Brain microvascular endothelial cell (primary cell): Measurements from ENCODE around the gene CLSTN2.

Experiments
- DNase-seq: peaks from one replicate; pipeline ENCODE4 v3.0.0-alpha.2; 2020
- H3K27ac ChIP-seq: fragments of 250-450 bp; sonication (Bioruptor Pico); 2 replicates; pipeline ENCODE4 v1.5.1; 2020; ENCODE audit warnings: mild to moderate bottlenecking, moderate library complexity
- H3K27me3 ChIP-seq: fragments of 250-450 bp; sonication (Bioruptor Pico); replicated peaks from 2 replicates; pipeline ENCODE4 v1.5.1; 2020; ENCODE audit warnings: mild to moderate bottlenecking
- H3K36me3 ChIP-seq: fragments of 250-450 bp; sonication (Bioruptor Pico); replicated peaks from 2 replicates; pipeline ENCODE4 v1.5.1; 2020; ENCODE audit warnings: mild to moderate bottlenecking
- H3K4me3 ChIP-seq: 2 replicates; pipeline ENCODE4 v1.5.1; 2011; ENCODE audit warnings: low read depth, mild to moderate bottlenecking, control low read depth, low read length, moderate library complexity
- in situ Hi-C: cut with HindIII; loops from 2 replicates; pipeline ENCODE4 v1.10.0; 2017; ENCODE audit warnings: low sequenced_read_pairs, low pct_ligation_motif_present
- TF ChIP-seq, protein P1 (sequence below): IDR thresholded peaks from 2 replicates; pipeline ENCODE4 v1.5.1; 2011; ENCODE audit warnings: low read depth, mild to moderate bottlenecking, moderate library complexity, low read length, control low read depth, inconsistent platforms; ENCODE audit errors: missing control alignments

CLSTN2 gene

GRCh38 chr3:140505876-140506275, 570.9 kb downstream of the CLSTN2 start:
- Histone ChIP-seq H3K27me3 (no peaks in the 10 kb centered on the region), H3K36me3 (no peaks in the 10 kb centered on the region), H3K27ac (no peak overlapping the region), H3K4me3 (no peak overlapping the region)
- TF ChIP-seq, protein P1, sequence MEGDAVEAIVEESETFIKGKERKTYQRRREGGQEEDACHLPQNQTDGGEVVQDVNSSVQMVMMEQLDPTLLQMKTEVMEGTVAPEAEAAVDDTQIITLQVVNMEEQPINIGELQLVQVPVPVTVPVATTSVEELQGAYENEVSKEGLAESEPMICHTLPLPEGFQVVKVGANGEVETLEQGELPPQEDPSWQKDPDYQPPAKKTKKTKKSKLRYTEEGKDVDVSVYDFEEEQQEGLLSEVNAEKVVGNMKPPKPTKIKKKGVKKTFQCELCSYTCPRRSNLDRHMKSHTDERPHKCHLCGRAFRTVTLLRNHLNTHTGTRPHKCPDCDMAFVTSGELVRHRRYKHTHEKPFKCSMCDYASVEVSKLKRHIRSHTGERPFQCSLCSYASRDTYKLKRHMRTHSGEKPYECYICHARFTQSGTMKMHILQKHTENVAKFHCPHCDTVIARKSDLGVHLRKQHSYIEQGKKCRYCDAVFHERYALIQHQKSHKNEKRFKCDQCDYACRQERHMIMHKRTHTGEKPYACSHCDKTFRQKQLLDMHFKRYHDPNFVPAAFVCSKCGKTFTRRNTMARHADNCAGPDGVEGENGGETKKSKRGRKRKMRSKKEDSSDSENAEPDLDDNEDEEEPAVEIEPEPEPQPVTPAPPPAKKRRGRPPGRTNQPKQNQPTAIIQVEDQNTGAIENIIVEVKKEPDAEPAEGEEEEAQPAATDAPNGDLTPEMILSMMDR: no peak
- no peak for DNase-seq
- in situ Hi-C loops: no loop called here

- TF ChIP-seq, protein P1: no peak
- H3K36me3 ChIP-seq: no peaks in the 10 kb centered on the region
- in situ Hi-C loops: no loop called here
- DNase-seq: no peak
- H3K27ac ChIP-seq: no peak overlapping the region
- no peaks in the 10 kb centered on the region for H3K27me3 ChIP-seq
- H3K4me3 ChIP-seq: no peak overlapping the region
Measured at GRCh38 chr3:140508550-140508949, 573.6 kb downstream of the CLSTN2 start.

GRCh38 chr3:140509534-140509933, 574.5 kb downstream of the CLSTN2 start:
- Histone ChIP-seq H3K36me3 (no peaks in the 10 kb centered on the region), H3K27me3 (no peaks in the 10 kb centered on the region), H3K4me3 (no peak overlapping the region), H3K27ac (no peak overlapping the region)
- DNase-seq: no peak
- TF ChIP-seq, protein P1: no peak
- in situ Hi-C loops: no loop called here

- Histone ChIP-seq H3K27me3 (no peaks in the 10 kb centered on the region), H3K36me3 (no peaks in the 10 kb centered on the region), H3K27ac (no peak overlapping the region), H3K4me3 (no peak overlapping the region)
- in situ Hi-C loops: no loop called here
- TF ChIP-seq, protein P1: no peak
- DNase-seq: no peak
Measured at GRCh38 chr3:140510303-140510861, 575.4 kb downstream of the CLSTN2 start.

DNA sequence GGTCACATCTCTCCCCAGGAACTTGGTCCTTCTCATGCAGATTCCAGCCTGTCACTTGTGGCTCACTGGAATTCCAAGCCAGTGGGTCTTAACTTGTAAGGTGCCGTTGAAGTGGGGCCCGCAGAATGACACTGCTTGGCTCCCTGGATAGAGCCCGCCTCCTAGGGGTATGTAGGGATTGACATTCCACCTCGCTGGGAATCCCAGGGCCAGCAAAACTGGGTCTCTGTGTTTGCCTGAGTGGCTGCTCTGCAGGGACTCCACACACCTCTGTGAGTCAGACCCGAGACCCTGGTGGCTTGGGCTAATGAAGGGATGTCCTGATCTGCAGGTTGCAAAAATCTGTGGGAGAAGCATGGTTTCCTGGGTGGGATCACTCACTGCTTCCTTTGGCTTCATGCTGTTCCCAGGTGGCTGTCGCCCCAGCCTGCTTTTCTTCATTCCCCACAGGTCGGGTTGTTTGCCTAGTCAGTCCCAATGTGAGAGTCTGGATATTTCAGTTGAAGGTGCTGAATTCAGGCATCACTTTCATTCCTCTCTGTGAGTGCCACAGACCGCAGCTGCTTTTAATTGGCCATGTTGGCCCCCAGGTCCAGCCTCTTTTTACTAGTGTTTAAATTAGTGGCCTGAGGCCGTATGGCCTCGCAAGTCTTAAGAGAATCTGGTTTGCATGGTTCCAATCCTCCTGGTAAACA, 586.9 kb downstream of the CLSTN2 start:
- Histone ChIP-seq H3K36me3 (no peaks in the 10 kb centered on the region), H3K4me3 (no peak overlapping the region), H3K27ac (no peak overlapping the region), H3K27me3 (no peaks in the 10 kb centered on the region)
- no peak for DNase-seq
- in situ Hi-C loops: no loop called here
- TF ChIP-seq, protein P1: no peak
